CD8-positive, alpha-beta memory T cell (primary cell): ENCODE measurements around the gene FDXR. TPM values are rescaled to one million over a fixed set of nuclear protein-coding genes. Genes with fewer than 3 reads are reported as not detected.

Experiments
- CTCF ChIA-PET: fragments of 350-600 bp; sonication (Branson Sonifier 250); formaldehyde crosslinking; loops from one replicate; lab custom pipeline; 2021; ENCODE audit warnings: antibody characterized with exemption; lab: Charles Lee
- POLR2A ChIA-PET: fragments of 350-600 bp; sonication (Branson Sonifier 250); formaldehyde crosslinking; loops from one replicate; lab custom pipeline; 2021; ENCODE audit warnings: antibody characterized with exemption; lab: Charles Lee
- DNase-seq, 5 donors: peaks; one replicate each; pipeline versions ENCODE4 v3.0.0 to v3.0.0-alpha.2; 2020 to 2022; ENCODE audit warnings: mixed read lengths in 1 of 5
- H3K27ac ChIP-seq: one replicate; pipeline ENCODE4 v1.7.0; 2013; ENCODE audit warnings: low read depth, mild to moderate bottlenecking, low read length, moderate library complexity
- H3K27me3 ChIP-seq: 2 replicates; pipeline ENCODE4 v1.7.0; 2013; ENCODE audit warnings: low read length, mild to moderate bottlenecking; ENCODE audit not compliant: insufficient read depth, poor library complexity, severe bottlenecking
- H3K36me3 ChIP-seq: 2 replicates; pipeline ENCODE4 v1.7.0; 2013; ENCODE audit warnings: mild to moderate bottlenecking, low read length, moderate library complexity; ENCODE audit not compliant: insufficient read depth
- H3K4me1 ChIP-seq: 2 replicates; pipeline ENCODE4 v1.7.0; 2013; ENCODE audit warnings: mild to moderate bottlenecking, low read length, moderate library complexity; ENCODE audit not compliant: insufficient read depth
- H3K4me3 ChIP-seq: 2 replicates; pipeline ENCODE4 v1.7.0; 2013; ENCODE audit warnings: mild to moderate bottlenecking, low read length
- H3K9me3 ChIP-seq: 2 replicates; pipeline ENCODE4 v1.7.0; 2013; ENCODE audit warnings: mild to moderate bottlenecking, low read length
- H3K27ac Mint-ChIP-seq, 8 donors: one replicate each; pipeline ENCODE4 v1.8.0; 2020 to 2021; ENCODE audit warnings: mixed read lengths in 8 of 8, mild to moderate bottlenecking in 6 of 8, inconsistent platforms in 3 of 8, moderate library complexity in 3 of 8
- H3K27me3 Mint-ChIP-seq, 2 donors: one replicate each; pipeline ENCODE4 v1.8.0; 2020 to 2021; ENCODE audit warnings: mixed read lengths in 2 of 2, mild to moderate bottlenecking in 1 of 2, moderate library complexity in 1 of 2
- H3K36me3 Mint-ChIP-seq, 3 donors: one replicate each; pipeline ENCODE4 v1.8.0; 2020 to 2021; ENCODE audit warnings: mixed read lengths in 3 of 3, inconsistent platforms in 1 of 3, mild to moderate bottlenecking in 1 of 3
- H3K4me1 Mint-ChIP-seq, 3 donors: one replicate each; pipeline ENCODE4 v1.8.0; 2020 to 2021; ENCODE audit warnings: mixed read lengths in 3 of 3, inconsistent platforms in 1 of 3, mild to moderate bottlenecking in 1 of 3
- H3K4me3 Mint-ChIP-seq, 7 donors: one replicate each; pipeline ENCODE4 v1.8.0; 2020 to 2021; ENCODE audit warnings: mixed read lengths in 7 of 7, mild to moderate bottlenecking in 6 of 7, moderate library complexity in 4 of 7, inconsistent platforms in 2 of 7
- H3K9me3 Mint-ChIP-seq, 5 donors: one replicate each; pipeline ENCODE4 v1.8.0; 2020 to 2022; ENCODE audit warnings: mixed read lengths in 5 of 5, mild to moderate bottlenecking in 3 of 5, moderate library complexity in 2 of 5, inconsistent platforms in 1 of 5
- polyA plus RNA-seq: library from polyadenylated mRNA; unstranded; fragments of 300-500 nt; fragmentation: Illumina TruSeq; gene quantifications from one replicate; pipeline ENCODE4 v1.2.3, GENCODE V29; 2021
- total RNA-seq, 2 experiments: library from RNA; stranded (reverse); gene quantifications; one replicate each; pipeline ENCODE4 v1.2.3, GENCODE V29; 2021

Gene FDXR
- total and polyA plus RNA-seq, 3 experiments from 2014 or later, result 6.4 to 33.3 (median 32.9) TPM

DNA sequence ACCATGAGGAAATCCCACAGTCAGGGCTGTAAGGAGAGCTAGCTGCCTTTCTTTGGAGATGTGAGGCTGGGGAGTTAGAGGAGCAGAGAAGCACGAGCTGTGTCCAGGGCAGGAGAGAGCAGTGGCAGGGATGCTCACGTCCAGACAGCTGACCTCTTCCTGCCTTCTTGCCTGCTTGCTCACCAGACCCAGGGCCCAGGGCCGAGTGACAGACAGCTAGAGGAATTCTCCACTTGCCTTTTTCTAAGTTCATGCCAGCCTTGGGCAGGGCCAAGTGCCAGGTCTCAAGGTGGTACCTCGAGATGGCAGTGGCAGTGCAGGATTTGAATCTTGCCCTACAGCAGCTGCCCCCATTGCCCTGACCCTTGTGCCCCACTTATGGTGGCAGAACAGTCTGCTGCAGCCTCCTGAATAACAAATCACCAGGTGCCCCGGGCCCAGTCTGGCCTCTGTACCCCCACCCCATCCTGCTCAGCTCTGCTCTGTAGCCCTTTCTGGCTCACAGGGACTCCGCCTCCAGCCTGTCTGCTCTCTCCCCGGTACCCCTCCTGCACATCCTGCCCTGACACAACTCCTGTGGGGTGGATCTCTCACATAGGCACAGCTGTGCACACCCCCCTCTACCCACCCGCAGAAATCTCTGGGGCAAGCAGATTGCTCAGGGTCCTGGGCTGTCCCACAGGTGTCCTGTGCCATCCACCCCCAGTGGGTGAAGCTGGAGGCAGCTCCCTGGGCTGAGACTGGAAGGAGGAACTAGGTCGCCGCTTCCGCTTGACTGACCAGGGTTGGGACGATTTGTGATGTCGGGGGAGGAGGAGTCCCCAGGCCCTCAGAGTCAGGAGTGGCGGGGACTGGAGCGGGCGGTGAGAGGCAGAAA lies 39.1 kb downstream of the FDXR start:
- no peaks in the 10 kb centered on the region for H3K9me3 Mint-ChIP-seq
- H3K27ac Mint-ChIP-seq, result peak overlapping the region in 2 of 8 donors; percentile 19 to 69
- Histone ChIP-seq H3K4me3 (no peak overlapping the region), H3K4me1 (no peaks in the 10 kb centered on the region), H3K27me3 (no peaks in the 10 kb centered on the region), H3K9me3 (no peaks in the 10 kb centered on the region), H3K36me3 (no peaks in the 10 kb centered on the region), H3K27ac (no peak overlapping the region)
- ChIA-PET CTCF (interaction anchor here (1.4 kb wide), 1 partner anchor 28 kb away, joined by 4 read pairs; no protein-coding TSS in a partner anchor), POLR2A (no interaction called here)
- peaks cover 5 to 65% (median 6%) of the 10 kb centered on the region in 3 donors for H3K36me3 Mint-ChIP-seq
- no peaks in the 10 kb centered on the region for H3K27me3 Mint-ChIP-seq
- H3K4me1 Mint-ChIP-seq, result no peaks in the 10 kb centered on the region
- H3K4me3 Mint-ChIP-seq, result no peak overlapping the region
- no peak for DNase-seq

DNA sequence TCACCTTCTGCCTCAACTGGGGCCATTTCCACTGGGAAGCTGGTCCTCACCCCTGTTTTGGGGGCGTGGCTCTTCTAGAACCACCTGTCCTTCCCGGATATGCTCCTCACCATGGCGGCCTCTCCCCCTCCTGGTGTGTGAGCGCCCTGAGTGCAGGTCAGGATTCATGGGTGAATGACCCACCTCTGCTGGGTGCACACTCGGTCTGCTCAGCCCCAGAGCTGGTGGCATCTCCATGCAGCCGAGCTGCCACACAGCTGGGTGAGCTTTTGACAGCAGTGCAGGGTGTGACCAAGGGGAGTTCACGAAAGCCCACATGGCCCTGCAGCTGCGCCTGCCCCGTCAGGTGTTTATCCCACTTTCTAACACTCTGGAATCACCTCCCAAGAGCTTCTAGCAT lies 40.4 kb downstream of the FDXR start:
- DNase-seq, result no peak
- Mint-ChIP-seq H3K27me3 (no peaks in the 10 kb centered on the region), H3K4me3 (no peak overlapping the region), H3K9me3 (no peaks in the 10 kb centered on the region), H3K27ac (peak overlapping the region in 1 of 8 donors; percentile 58), H3K36me3 (peaks cover 5 to 63% (median 6%) of the 10 kb centered on the region in 3 donors), H3K4me1 (no peaks in the 10 kb centered on the region)
- no peaks in the 10 kb centered on the region for H3K4me1 ChIP-seq
- H3K36me3 ChIP-seq, result no peaks in the 10 kb centered on the region
- H3K27me3 ChIP-seq, result no peaks in the 10 kb centered on the region
- ChIA-PET CTCF (interaction anchor here (0.9 to 1.4 kb wide), 2 partner anchors 30 to 41 kb away, joined by 3 to 4 read pairs; no protein-coding TSS in a partner anchor), POLR2A (no interaction called here)
- no peak overlapping the region for H3K4me3 ChIP-seq
- H3K9me3 ChIP-seq, result no peaks in the 10 kb centered on the region
- no peak overlapping the region for H3K27ac ChIP-seq

DNA sequence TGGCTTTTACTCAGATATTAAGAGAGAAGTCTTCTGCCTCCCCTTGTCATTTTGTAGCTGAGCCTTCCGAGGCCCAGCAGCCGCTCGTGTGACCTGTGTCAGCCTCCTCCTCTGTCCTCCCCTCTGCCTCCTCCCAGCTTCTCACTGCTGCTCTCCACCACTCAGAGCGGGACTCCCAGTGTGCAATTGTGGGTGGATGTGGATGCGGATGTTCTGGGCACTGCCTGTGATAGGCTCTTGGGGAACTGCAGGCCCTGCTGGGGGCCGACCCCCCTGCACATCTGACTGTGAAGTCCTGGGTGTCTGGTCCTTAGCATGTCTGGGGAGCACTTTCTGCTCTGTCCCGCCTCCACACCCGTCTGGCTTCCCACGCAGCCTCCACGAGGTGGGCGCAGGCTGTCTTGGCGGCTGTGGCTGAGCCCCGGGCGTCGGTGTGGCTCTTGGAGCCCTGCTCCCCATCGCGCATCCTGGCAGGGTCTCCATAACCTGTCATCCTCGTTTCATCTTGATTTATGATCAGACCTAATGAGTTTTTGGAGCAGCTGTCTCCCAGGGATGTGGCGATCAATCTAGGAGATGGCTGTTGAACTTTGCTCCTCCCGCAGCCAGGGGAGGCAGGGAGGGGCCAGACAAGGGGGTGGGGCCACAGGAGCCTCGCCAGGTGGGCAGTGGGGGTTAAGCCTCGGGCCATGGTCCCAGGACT lies 41.2 kb downstream of the FDXR start:
- Mint-ChIP-seq H3K4me1 (peaks cover 0 to 1% (median 0%) of the 10 kb centered on the region in 3 donors), H3K27ac (no peak overlapping the region), H3K9me3 (no peaks in the 10 kb centered on the region), H3K4me3 (no peak overlapping the region), H3K27me3 (no peaks in the 10 kb centered on the region), H3K36me3 (peaks cover 5 to 59% (median 5%) of the 10 kb centered on the region in 3 donors)
- Histone ChIP-seq H3K27me3 (no peaks in the 10 kb centered on the region), H3K27ac (no peak overlapping the region), H3K9me3 (no peaks in the 10 kb centered on the region), H3K4me3 (no peak overlapping the region), H3K4me1 (no peaks in the 10 kb centered on the region), H3K36me3 (no peaks in the 10 kb centered on the region)
- ChIA-PET CTCF (interaction anchor here (0.9 to 2.4 kb wide), 2 partner anchors 40 kb away, joined by 3 to 9 read pairs; no protein-coding TSS in a partner anchor), POLR2A (no interaction called here)
- no peak for DNase-seq

DNA sequence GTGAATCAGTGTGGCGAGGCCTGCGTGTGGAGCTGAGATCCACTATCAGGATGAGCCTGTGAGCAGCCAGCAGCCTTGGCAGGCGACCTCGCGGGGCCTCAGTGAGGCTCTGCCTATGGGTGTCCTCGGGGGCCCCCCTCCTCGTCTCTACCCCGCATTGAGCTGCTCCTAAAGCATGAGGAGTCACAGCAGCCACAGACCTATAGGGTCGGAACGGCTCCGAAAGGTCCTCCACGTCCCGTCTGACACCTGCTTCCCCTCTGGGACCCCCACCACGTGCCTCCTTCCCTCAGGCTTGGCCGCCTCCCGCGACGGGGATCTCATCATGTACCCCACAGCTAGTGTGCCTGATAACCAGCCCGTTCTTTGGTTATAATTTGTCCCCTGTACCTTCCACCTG lies 41.9 kb downstream of the FDXR start:
- peaks cover 0 to 1% (median 0%) of the 10 kb centered on the region in 3 donors for H3K4me1 Mint-ChIP-seq
- no peaks in the 10 kb centered on the region for H3K27me3 Mint-ChIP-seq
- no peak overlapping the region for H3K27ac Mint-ChIP-seq
- CTCF ChIA-PET, result interaction anchor here (2.4 kb wide), 1 partner anchor 39 kb away, joined by 9 read pairs; no protein-coding TSS in a partner anchor
- no peaks in the 10 kb centered on the region for H3K9me3 Mint-ChIP-seq
- H3K36me3 Mint-ChIP-seq, result peaks cover under 1 to 57% (median 5%) of the 10 kb centered on the region in 3 donors
- Histone ChIP-seq H3K4me1 (no peaks in the 10 kb centered on the region), H3K9me3 (no peaks in the 10 kb centered on the region), H3K27me3 (no peaks in the 10 kb centered on the region), H3K4me3 (no peak overlapping the region), H3K27ac (no peak overlapping the region), H3K36me3 (no peaks in the 10 kb centered on the region)
- no peak for DNase-seq
- POLR2A ChIA-PET, result no interaction called here
- H3K4me3 Mint-ChIP-seq, result no peak overlapping the region

DNA sequence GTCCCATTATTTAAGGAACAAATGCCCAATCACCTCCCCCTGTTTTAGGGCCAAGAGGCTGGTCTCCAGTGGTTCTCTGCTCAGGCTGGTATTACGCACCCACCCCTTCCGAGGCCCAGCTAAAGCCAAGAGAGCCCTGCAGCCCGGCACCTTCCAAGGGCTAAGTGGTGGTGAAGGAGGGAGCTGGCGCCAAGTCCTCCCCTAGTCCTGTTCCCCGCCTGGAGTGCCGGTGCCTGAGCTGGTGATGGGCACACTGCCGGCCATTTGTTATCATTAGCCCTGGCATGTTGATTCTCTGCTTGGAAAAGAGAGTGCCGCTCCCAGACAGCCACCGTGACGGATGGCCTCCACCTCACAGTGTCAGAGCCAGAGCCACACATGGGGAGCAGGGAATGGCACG lies 45.0 kb downstream of the FDXR start:
- H3K27me3 ChIP-seq, result no peaks in the 10 kb centered on the region
- no peaks in the 10 kb centered on the region for H3K9me3 Mint-ChIP-seq
- no peak overlapping the region for H3K27ac Mint-ChIP-seq
- no peak overlapping the region for H3K4me3 ChIP-seq
- H3K4me1 ChIP-seq, result no peaks in the 10 kb centered on the region
- H3K4me1 Mint-ChIP-seq, result peaks cover 0 to 1% (median 0%) of the 10 kb centered on the region in 3 donors
- CTCF ChIA-PET, result no interaction called here
- POLR2A ChIA-PET, result no interaction called here
- peaks cover 0 to 62% (median 5%) of the 10 kb centered on the region in 3 donors for H3K36me3 Mint-ChIP-seq
- H3K27me3 Mint-ChIP-seq, result no peaks in the 10 kb centered on the region
- H3K27ac ChIP-seq, result no peak overlapping the region
- DNase-seq, result no peak
- no peaks in the 10 kb centered on the region for H3K9me3 ChIP-seq
- H3K4me3 Mint-ChIP-seq, result no peak overlapping the region
- H3K36me3 ChIP-seq, result no peaks in the 10 kb centered on the region

DNA sequence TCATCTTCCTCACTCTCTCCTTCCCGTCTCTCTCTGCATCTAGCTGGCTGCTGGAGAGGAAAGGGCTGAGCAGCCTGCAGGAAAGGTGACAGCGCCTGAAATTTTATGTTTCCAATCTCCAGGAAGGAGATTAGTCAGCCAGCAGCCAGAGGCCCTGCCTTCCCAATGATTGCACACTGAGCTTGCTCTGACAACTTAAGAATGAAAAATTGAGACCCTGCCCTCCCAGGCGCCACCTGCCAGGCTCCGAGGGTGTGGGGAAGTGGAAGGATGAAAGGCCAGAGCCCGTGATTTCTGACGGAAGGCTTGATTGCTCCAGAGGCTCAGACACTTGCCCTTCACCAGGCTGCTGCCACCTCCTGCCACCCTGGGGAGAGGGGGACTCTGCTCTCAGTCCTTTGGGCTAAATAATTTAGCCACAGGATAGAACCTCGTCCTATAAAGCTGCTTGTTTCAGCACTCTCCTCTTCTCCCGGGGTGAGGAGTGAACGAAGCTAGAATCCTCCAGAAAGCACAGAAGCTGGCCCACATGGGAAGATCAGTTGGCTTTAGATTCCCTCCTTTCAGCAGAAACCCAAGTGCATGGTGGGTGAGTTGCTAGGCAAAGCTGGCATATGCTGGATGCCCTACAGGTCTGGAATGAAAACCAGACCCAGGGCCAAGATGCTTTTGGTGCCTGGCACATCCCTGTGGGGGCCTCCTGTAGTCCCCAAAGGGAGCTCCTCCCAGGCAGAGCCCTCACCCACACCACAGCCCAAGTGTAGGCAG lies 46.7 kb downstream of the FDXR start:
- Mint-ChIP-seq H3K9me3 (no peaks in the 10 kb centered on the region), H3K27me3 (no peaks in the 10 kb centered on the region), H3K4me1 (peaks cover 0 to 1% (median 0%) of the 10 kb centered on the region in 3 donors), H3K4me3 (no peak overlapping the region), H3K36me3 (peaks cover 0 to 66% (median 5%) of the 10 kb centered on the region in 3 donors), H3K27ac (no peak overlapping the region)
- CTCF ChIA-PET, result no interaction called here
- Histone ChIP-seq H3K36me3 (no peaks in the 10 kb centered on the region), H3K27me3 (no peaks in the 10 kb centered on the region), H3K27ac (no peak overlapping the region), H3K4me1 (no peaks in the 10 kb centered on the region), H3K4me3 (no peak overlapping the region), H3K9me3 (no peaks in the 10 kb centered on the region)
- DNase-seq, result no peak
- POLR2A ChIA-PET, result no interaction called here

DNA sequence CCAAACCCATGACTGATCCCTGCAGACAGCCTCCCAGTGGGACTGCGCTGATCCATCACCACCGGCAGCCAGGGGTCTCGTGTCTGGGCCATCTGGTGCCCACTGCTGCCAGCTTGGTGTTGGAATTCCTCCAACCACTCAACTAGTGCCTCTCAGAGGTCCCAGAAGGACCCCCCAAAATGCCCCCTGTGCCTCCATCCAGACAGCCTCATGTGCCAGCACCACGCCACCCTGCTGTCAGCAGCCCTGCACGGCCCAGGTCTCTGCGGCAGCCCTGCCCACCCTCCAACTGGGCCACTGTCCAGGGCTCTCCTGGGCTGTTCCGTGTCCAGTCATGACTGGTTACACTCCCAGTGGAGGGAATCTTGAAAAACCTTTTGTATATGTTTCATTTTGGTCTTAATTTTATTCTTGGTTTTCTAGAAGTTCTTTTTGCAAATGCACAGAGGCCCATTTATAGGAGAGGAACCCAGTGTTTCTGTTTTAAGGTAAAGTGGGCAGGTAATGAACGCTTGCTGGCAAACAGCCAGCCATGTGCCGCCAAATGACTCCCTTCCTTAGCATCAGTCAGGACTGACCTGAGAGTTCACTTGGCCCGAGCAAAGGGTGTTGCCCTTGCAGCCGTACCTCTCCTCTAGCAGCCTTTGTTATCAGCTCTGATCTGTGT lies 47.7 kb downstream of the FDXR start:
- Mint-ChIP-seq H3K36me3 (peaks cover 0 to 66% (median 2%) of the 10 kb centered on the region in 3 donors), H3K4me3 (no peak overlapping the region), H3K9me3 (no peaks in the 10 kb centered on the region), H3K27ac (no peak overlapping the region), H3K4me1 (peaks cover 0 to 1% (median 0%) of the 10 kb centered on the region in 3 donors), H3K27me3 (no peaks in the 10 kb centered on the region)
- Histone ChIP-seq H3K27ac (no peak overlapping the region), H3K4me3 (no peak overlapping the region), H3K9me3 (no peaks in the 10 kb centered on the region), H3K27me3 (no peaks in the 10 kb centered on the region), H3K36me3 (peaks cover 6% of the 10 kb centered on the region), H3K4me1 (no peaks in the 10 kb centered on the region)
- CTCF ChIA-PET, result no interaction called here
- POLR2A ChIA-PET, result no interaction called here
- DNase-seq, result no peak
